CD4-positive, alpha-beta memory T cell (primary cell): ENCODE results near the gene RIN3. TPM values are rescaled to one million over a fixed set of nuclear protein-coding genes. Genes with fewer than 3 reads are reported as not detected.

Experiments used
- CTCF ChIA-PET: fragments of 350-600 bp; sonication (Branson Sonifier 250); formaldehyde crosslinking; loops from one replicate; lab custom pipeline; 2021; ENCODE audit warnings: inconsistent platforms; ENCODE audit not compliant: partially characterized antibody; lab: Charles Lee
- POLR2A ChIA-PET: fragments of 350-600 bp; sonication (Branson Sonifier 250); formaldehyde crosslinking; loops from one replicate; lab custom pipeline; 2021; ENCODE audit not compliant: partially characterized antibody; lab: Charles Lee
- DNase-seq, 5 donors: peaks; one replicate each; pipeline versions ENCODE4 v3.0.0 to v3.0.0-alpha.2; 2020 to 2022; ENCODE audit warnings: mixed read lengths in 1 of 5
- H3K27ac ChIP-seq: one replicate; pipeline ENCODE4 v1.7.0; 2013; ENCODE audit warnings: low read depth, low read length
- H3K27me3 ChIP-seq: 2 replicates; pipeline ENCODE4 v1.7.0; 2013; ENCODE audit warnings: mild to moderate bottlenecking, low read length, moderate library complexity; ENCODE audit not compliant: insufficient read depth
- H3K36me3 ChIP-seq: 2 replicates; pipeline ENCODE4 v1.7.0; 2013; ENCODE audit warnings: mild to moderate bottlenecking, low read length, moderate library complexity; ENCODE audit not compliant: insufficient read depth
- H3K4me1 ChIP-seq: 2 replicates; pipeline ENCODE4 v1.7.0; 2013; ENCODE audit warnings: mild to moderate bottlenecking, low read length, moderate library complexity; ENCODE audit not compliant: insufficient read depth
- H3K4me3 ChIP-seq, 2 donors: one replicate each; pipeline ENCODE4 v1.7.0; 2013; ENCODE audit warnings: low read length in 2 of 2, mild to moderate bottlenecking in 1 of 2
- H3K9me3 ChIP-seq, 2 donors: one replicate each; pipeline ENCODE4 v1.7.0; 2013; ENCODE audit warnings: low read length in 2 of 2, control low read depth in 1 of 2; ENCODE audit not compliant: control insufficient read depth in 1 of 2
- H3K27ac Mint-ChIP-seq, 7 donors: one replicate each; pipeline ENCODE4 v1.8.0; 2020 to 2021; ENCODE audit warnings: mixed read lengths in 7 of 7, mild to moderate bottlenecking in 6 of 7, inconsistent platforms in 3 of 7, moderate library complexity in 3 of 7
- H3K27me3 Mint-ChIP-seq, 2 donors: one replicate each; pipeline ENCODE4 v1.8.0; 2020 to 2021; ENCODE audit warnings: mixed read lengths in 2 of 2
- H3K36me3 Mint-ChIP-seq, 2 donors: one replicate each; pipeline ENCODE4 v1.8.0; 2020 to 2021; ENCODE audit warnings: mixed read lengths in 2 of 2, inconsistent platforms in 1 of 2, mild to moderate bottlenecking in 1 of 2
- H3K4me1 Mint-ChIP-seq, 4 donors: one replicate each; pipeline ENCODE4 v1.8.0; 2020 to 2021; ENCODE audit warnings: mixed read lengths in 4 of 4, mild to moderate bottlenecking in 1 of 4
- H3K4me3 Mint-ChIP-seq, 8 donors: one replicate each; pipeline ENCODE4 v1.8.0; 2020 to 2021; ENCODE audit warnings: mixed read lengths in 8 of 8, mild to moderate bottlenecking in 7 of 8, moderate library complexity in 6 of 8, inconsistent platforms in 3 of 8
- H3K9me3 Mint-ChIP-seq, 8 donors: one replicate each; pipeline ENCODE4 v1.8.0; 2020 to 2021; ENCODE audit warnings: mixed read lengths in 8 of 8, mild to moderate bottlenecking in 5 of 8, inconsistent platforms in 3 of 8, moderate library complexity in 1 of 8
- intact Hi-C: fragments of 100-400 bp; cut with micrococcal nuclease; formaldehyde crosslinking; loops from one replicate; pipeline ENCODE4 v1.15.1; 2023
- polyA plus RNA-seq, 2 donors: library from polyadenylated mRNA; unstranded; fragments of 300-500 nt; fragmentation: Illumina TruSeq; gene quantifications; one replicate each; pipeline ENCODE4 v1.2.3, GENCODE V29; 2021
- total RNA-seq, 2 experiments: library from RNA; stranded (reverse); gene quantifications; one replicate each; pipeline ENCODE4 v1.2.3, GENCODE V29; 2021

Gene RIN3
- total and polyA plus RNA-seq, 4 experiments from 2014 or later = 4.0 to 74.9 (median 45.9) TPM

GRCh38 chr14:92556863-92557543, 43.4 kb downstream of the RIN3 start:
- intact Hi-C loops = no loop called here
- Mint-ChIP-seq H3K4me1 (peaks cover 14 to 33% (median 23%) of the 10 kb centered on the region in 4 donors), H3K9me3 (no peaks in the 10 kb centered on the region), H3K27me3 (peaks cover 0 to 2% of the 10 kb centered on the region in 2 donors), H3K4me3 (peak overlapping the region in 1 of 8 donors; percentile 30), H3K27ac (no peak overlapping the region), H3K36me3 (peaks cover 0 to 15% of the 10 kb centered on the region in 2 donors)
- H3K4me3 ChIP-seq = no peak overlapping the region
- H3K27ac ChIP-seq = no peak overlapping the region
- ChIA-PET POLR2A (interaction anchor here (1.4 kb wide), 1 partner anchor 30 kb away, joined by 3 read pairs; no protein-coding TSS in a partner anchor), CTCF (interaction anchor here (1.3 kb wide), 1 partner anchor 10 kb away, joined by 3 read pairs; no protein-coding TSS in a partner anchor)
- peaks cover 16% of the 10 kb centered on the region for H3K4me1 ChIP-seq
- DNase-seq = no peak
- H3K36me3 ChIP-seq = no peaks in the 10 kb centered on the region
- H3K27me3 ChIP-seq = no peaks in the 10 kb centered on the region
- H3K9me3 ChIP-seq = no peaks in the 10 kb centered on the region

DNA sequence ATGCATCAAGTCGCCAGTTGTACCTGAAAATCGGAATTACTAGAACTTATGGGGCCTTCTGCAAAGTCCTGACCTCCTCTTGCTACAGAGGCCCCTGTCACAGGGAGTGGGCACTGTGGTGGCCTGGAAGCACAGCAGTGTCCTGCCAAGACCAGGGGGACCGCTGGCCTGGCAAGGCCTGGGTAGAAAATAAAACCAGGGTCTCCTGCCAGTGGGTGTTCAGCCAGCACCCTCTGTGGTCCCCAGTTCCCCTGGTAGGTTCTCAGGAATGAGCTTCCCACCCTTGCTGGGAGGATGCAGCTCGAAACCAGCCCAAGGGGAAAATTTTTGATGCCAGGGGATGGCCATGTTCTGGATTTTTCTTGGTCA, 43.9 kb downstream of the RIN3 start:
- ChIA-PET CTCF (no interaction called here), POLR2A (interaction anchor here (1.4 kb wide), 1 partner anchor 29 kb away, joined by 3 read pairs; no protein-coding TSS in a partner anchor)
- peaks cover 0 to 2% of the 10 kb centered on the region in 2 donors for H3K27me3 Mint-ChIP-seq
- no peaks in the 10 kb centered on the region for H3K9me3 Mint-ChIP-seq
- Histone ChIP-seq H3K36me3 (no peaks in the 10 kb centered on the region), H3K27ac (no peak overlapping the region), H3K4me1 (peaks cover 13% of the 10 kb centered on the region), H3K27me3 (no peaks in the 10 kb centered on the region), H3K4me3 (no peak overlapping the region), H3K9me3 (no peaks in the 10 kb centered on the region)
- no peak for DNase-seq
- H3K36me3 Mint-ChIP-seq = peaks cover 0 to 15% of the 10 kb centered on the region in 2 donors
- no peak overlapping the region for H3K4me3 Mint-ChIP-seq
- peaks cover 13 to 30% (median 21%) of the 10 kb centered on the region in 4 donors for H3K4me1 Mint-ChIP-seq
- intact Hi-C loops = no loop called here
- no peak overlapping the region for H3K27ac Mint-ChIP-seq

DNA sequence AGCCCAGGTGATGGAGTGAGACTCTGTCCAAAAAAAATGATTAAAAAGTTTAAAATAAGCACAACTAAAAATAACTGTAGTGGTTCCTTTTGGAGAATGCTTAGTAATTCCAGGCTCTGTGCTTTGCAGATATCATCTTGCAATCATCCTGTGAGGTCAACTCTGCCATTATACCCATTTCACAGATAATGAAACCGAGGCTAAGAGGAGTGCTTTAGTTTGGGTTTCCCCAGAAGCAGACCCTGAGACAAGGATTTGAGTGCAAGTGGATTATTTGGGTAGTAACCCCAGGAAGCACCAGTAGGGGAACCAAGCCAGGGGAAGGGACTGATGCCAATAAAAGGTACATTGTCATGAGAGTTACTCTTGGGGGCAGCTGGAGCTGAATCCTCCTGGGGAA, 44.7 kb downstream of the RIN3 start:
- intact Hi-C loops = no loop called here
- H3K27me3 Mint-ChIP-seq = peaks cover 0 to 2% of the 10 kb centered on the region in 2 donors
- peaks cover 13% of the 10 kb centered on the region for H3K4me1 ChIP-seq
- no peaks in the 10 kb centered on the region for H3K27me3 ChIP-seq
- no peak overlapping the region for H3K27ac ChIP-seq
- H3K4me3 ChIP-seq = no peak overlapping the region
- H3K4me1 Mint-ChIP-seq = peaks cover 13 to 26% (median 18%) of the 10 kb centered on the region in 4 donors
- H3K9me3 ChIP-seq = no peaks in the 10 kb centered on the region
- ChIA-PET CTCF (no interaction called here), POLR2A (interaction anchor here (1.4 kb wide), 1 partner anchor 28 kb away, joined by 3 read pairs; no protein-coding TSS in a partner anchor)
- H3K36me3 ChIP-seq = no peaks in the 10 kb centered on the region
- no peaks in the 10 kb centered on the region for H3K9me3 Mint-ChIP-seq
- peak overlapping the region in 1 of 7 donors; percentile 19 for H3K27ac Mint-ChIP-seq
- peaks cover 0 to 15% of the 10 kb centered on the region in 2 donors for H3K36me3 Mint-ChIP-seq
- no peak for DNase-seq
- no peak overlapping the region for H3K4me3 Mint-ChIP-seq

GRCh38 chr14:92559486-92559885, 45.9 kb downstream of the RIN3 start:
- H3K27ac ChIP-seq = no peak overlapping the region
- Mint-ChIP-seq H3K4me1 (peaks cover 13 to 26% (median 18%) of the 10 kb centered on the region in 4 donors), H3K27ac (peak overlapping the region in 3 of 7 donors; percentile 5 to 81 (median 63)), H3K4me3 (no peak overlapping the region), H3K9me3 (no peaks in the 10 kb centered on the region), H3K27me3 (peaks cover 0 to 2% of the 10 kb centered on the region in 2 donors), H3K36me3 (peaks cover 0 to 15% of the 10 kb centered on the region in 2 donors)
- intact Hi-C loops = no loop called here
- H3K27me3 ChIP-seq = no peaks in the 10 kb centered on the region
- H3K4me1 ChIP-seq = peaks cover 13% of the 10 kb centered on the region
- CTCF ChIA-PET = no interaction called here
- no peaks in the 10 kb centered on the region for H3K36me3 ChIP-seq
- H3K9me3 ChIP-seq = no peaks in the 10 kb centered on the region
- no peak overlapping the region for H3K4me3 ChIP-seq
- no peak for DNase-seq
- POLR2A ChIA-PET = interaction anchor here (1.9 kb wide), 1 partner anchor 27 kb away, joined by 7 read pairs; no protein-coding TSS in a partner anchor

DNA sequence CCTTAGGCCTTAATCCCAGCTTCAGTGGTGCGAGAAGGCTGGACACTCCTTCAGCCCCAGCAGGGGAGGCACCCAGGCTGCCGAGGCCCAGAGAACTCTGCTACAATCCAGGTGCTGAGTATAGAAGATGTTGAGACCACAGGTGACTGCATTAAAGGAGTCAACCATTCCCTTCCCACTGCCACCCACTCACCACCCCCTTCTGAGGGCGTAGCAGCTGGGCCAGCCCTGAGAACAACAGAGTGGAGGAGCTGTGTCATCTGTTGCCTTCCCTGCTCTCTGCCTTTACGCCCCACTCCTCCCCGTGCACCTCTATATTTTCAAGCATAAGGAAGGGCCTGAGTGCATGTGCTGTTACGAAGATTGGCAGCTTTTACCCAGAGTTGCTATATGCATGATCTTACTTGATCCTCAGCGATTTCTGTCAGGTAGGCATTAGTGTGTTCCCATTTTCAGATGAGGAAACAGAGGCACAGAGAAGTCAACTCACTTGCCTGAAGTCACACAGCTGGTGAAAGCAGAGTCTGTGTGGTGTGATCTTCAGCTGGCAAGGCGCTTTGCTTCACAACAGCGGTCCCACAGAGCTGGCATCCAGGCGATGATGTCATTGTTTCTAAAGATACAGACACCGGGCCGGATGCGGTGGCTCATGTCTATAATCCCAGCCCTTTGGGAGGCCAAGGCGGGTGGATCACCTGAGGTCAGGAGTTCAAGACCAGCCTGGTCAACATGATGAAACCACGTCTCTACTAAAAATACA, 46.7 kb downstream of the RIN3 start:
- no peak overlapping the region for H3K4me3 Mint-ChIP-seq
- DNase-seq = peak in 2 of 5 donors; percentile 34 to 56
- H3K36me3 Mint-ChIP-seq = peaks cover 0 to 15% of the 10 kb centered on the region in 2 donors
- H3K4me1 ChIP-seq = peaks cover 11% of the 10 kb centered on the region
- H3K9me3 ChIP-seq = no peaks in the 10 kb centered on the region
- POLR2A ChIA-PET = interaction anchor here (1.0 to 1.9 kb wide), 2 partner anchors 16 to 26 kb away, joined by 3 to 7 read pairs; no protein-coding TSS in a partner anchor
- peaks cover 13 to 25% (median 17%) of the 10 kb centered on the region in 4 donors for H3K4me1 Mint-ChIP-seq
- H3K27me3 Mint-ChIP-seq = peaks cover 0 to 2% of the 10 kb centered on the region in 2 donors
- no peak overlapping the region for H3K4me3 ChIP-seq
- peak overlapping the region in 3 of 7 donors; percentile 62 to 79 (median 62) for H3K27ac Mint-ChIP-seq
- intact Hi-C loops = no loop called here
- H3K27ac ChIP-seq = no peak overlapping the region
- H3K9me3 Mint-ChIP-seq = no peaks in the 10 kb centered on the region
- CTCF ChIA-PET = no interaction called here
- no peaks in the 10 kb centered on the region for H3K27me3 ChIP-seq
- H3K36me3 ChIP-seq = no peaks in the 10 kb centered on the region

GRCh38 chr14:92561906-92562479, 48.4 kb downstream of the RIN3 start:
- Histone ChIP-seq H3K4me3 (no peak overlapping the region), H3K36me3 (no peaks in the 10 kb centered on the region), H3K27ac (no peak overlapping the region), H3K4me1 (no peaks in the 10 kb centered on the region), H3K27me3 (no peaks in the 10 kb centered on the region), H3K9me3 (no peaks in the 10 kb centered on the region)
- Mint-ChIP-seq H3K9me3 (peaks cover 0 to 3% (median under 1%) of the 10 kb centered on the region in 8 donors), H3K27me3 (peaks cover 0 to 2% of the 10 kb centered on the region in 2 donors), H3K4me1 (peaks cover 3 to 10% (median 6%) of the 10 kb centered on the region in 4 donors), H3K27ac (no peak overlapping the region), H3K36me3 (peaks cover under 1 to 17% of the 10 kb centered on the region in 2 donors), H3K4me3 (no peak overlapping the region)
- CTCF ChIA-PET = no interaction called here
- intact Hi-C loops = no loop called here
- POLR2A ChIA-PET = no interaction called here
- DNase-seq = no peak
